ENCODE measurements around the gene PCDHGA5.
"Not testable (repeated sequence)": the region's sequence is repeated elsewhere in the genome, so short reads cannot be mapped to it uniquely, and the experiment has no call there.

PCDHGA5 gene

GRCh38 chr5:141363952-141364660 is at the start of gene PCDHGA5:
Gene PCDHGA5 (plus strand): TSS chr5:141364162. CDS start chr5:141364331, 169 bp downstream.
- TF ChIP-seq HDGF (IDR thresholded peaks at IDR 0.05; ENCODE audit: borderline replicate concordance) = no peak
- no peak for TF ChIP-seq BHLHE40 (IDR thresholded peaks at IDR 0.05; ENCODE audit: borderline replicate concordance)
- no peak for TF ChIP-seq L3MBTL2 (conservative IDR thresholded peaks at IDR 0.05)
- no peak for TF ChIP-seq FOXK2 (IDR thresholded peaks at IDR 0.05)
- DNase-seq (ENCODE audit: extremely low spot score) = no peak
- ChIA-PET CTCF (interaction anchor here (0.6 kb wide), 1 partner anchor 44 kb away, joined by 3 read pairs; no protein-coding TSS in a partner anchor), POLR2A (no interaction called here)

- DNase-seq (ENCODE audit: extremely low spot score); POLR2A ChIA-PET; CTCF ChIA-PET: not testable (repeated sequence)
Observed at GRCh38 chr5:141316963-141317362, 47.0 kb upstream of the PCDHGA5 start.

GRCh38 chr5:141319202-141319601 is 44.8 kb upstream of the PCDHGA5 start:
- CTCF ChIA-PET = interaction anchor here (1.3 to 1.7 kb wide), 2 partner anchors 85 to 273 kb away, joined by 5 to 6 read pairs; no protein-coding TSS in a partner anchor
- no peak for TF ChIP-seq ZNF384 (IDR thresholded peaks at IDR 0.05)
- no peak for TF ChIP-seq SUZ12 (IDR thresholded peaks at IDR 0.05)
- no peak for TF ChIP-seq SP1 (IDR thresholded peaks at IDR 0.05)
- no peak for TF ChIP-seq PKNOX1 (IDR thresholded peaks at IDR 0.05)
- no peak for TF ChIP-seq CTBP1 (IDR thresholded peaks at IDR 0.05; ENCODE audit: borderline replicate concordance)
- TF ChIP-seq LEF1 (IDR thresholded peaks at IDR 0.05; ENCODE audit: borderline replicate concordance) = no peak
- no peak for TF ChIP-seq L3MBTL2 (conservative IDR thresholded peaks at IDR 0.05)
- TF ChIP-seq HDGF (IDR thresholded peaks at IDR 0.05; ENCODE audit: borderline replicate concordance) = no peak
- TF ChIP-seq ELF4 (IDR thresholded peaks at IDR 0.05) = no peak
- no peak for TF ChIP-seq BHLHE40 (IDR thresholded peaks at IDR 0.05; ENCODE audit: borderline replicate concordance)
- TF ChIP-seq FOXA1 (IDR thresholded peaks at IDR 0.05) = no peak
- TF ChIP-seq NFRKB (IDR thresholded peaks at IDR 0.05) = no peak
- TF ChIP-seq ARNT (IDR thresholded peaks at IDR 0.05) = no peak
- no peak for TF ChIP-seq FOXM1 (IDR thresholded peaks at IDR 0.05; ENCODE audit: borderline replicate concordance)
- no peak for TF ChIP-seq FOXK2 (IDR thresholded peaks at IDR 0.05)
- TF ChIP-seq TARDBP (IDR thresholded peaks at IDR 0.05) = no peak
- POLR2A ChIA-PET = interaction anchor here (2.9 kb wide), 1 partner anchor 15 kb away, joined by 10 read pairs; no protein-coding TSS in a partner anchor
- DNase-seq (ENCODE audit: extremely low spot score) = no peak

GRCh38 chr5:141319699-141320098 is 44.3 kb upstream of the PCDHGA5 start:
- TF ChIP-seq SP1 (IDR thresholded peaks at IDR 0.05) (no peak), FOXK2 (IDR thresholded peaks at IDR 0.05) (no peak), HDGF (IDR thresholded peaks at IDR 0.05; ENCODE audit: borderline replicate concordance) (no peak), ARNT (IDR thresholded peaks at IDR 0.05) (no peak), NFRKB (IDR thresholded peaks at IDR 0.05) (no peak), FOXA1 (IDR thresholded peaks at IDR 0.05) (no peak), TARDBP (IDR thresholded peaks at IDR 0.05) (no peak), SUZ12 (IDR thresholded peaks at IDR 0.05) (no peak), LEF1 (IDR thresholded peaks at IDR 0.05; ENCODE audit: borderline replicate concordance) (no peak), PKNOX1 (IDR thresholded peaks at IDR 0.05) (no peak), FOXM1 (IDR thresholded peaks at IDR 0.05; ENCODE audit: borderline replicate concordance) (no peak), ZNF384 (IDR thresholded peaks at IDR 0.05) (no peak)
- DNase-seq (ENCODE audit: extremely low spot score) = no peak
- ChIA-PET CTCF (interaction anchor here (0.7 to 1.7 kb wide), 8 partner anchors 10 to 273 kb away, joined by 3 to 14 read pairs (median 5); partner anchors contain the start of genes PCDHGA1, PCDHGA10 and PCDHGA5), POLR2A (interaction anchor here (0.7 to 2.9 kb wide), 11 partner anchors 8 to 202 kb away, joined by 3 to 14 read pairs (median 4); partner anchors contain the start of genes PCDHB11, PCDHB15, PCDHGA1 and PCDHGA2)

GRCh38 chr5:141320225-141321169 is 43.5 kb upstream of the PCDHGA5 start, which contains the start of gene TAF7:
Gene TAF7 (minus strand): TSS chr5:141320784. CDS start chr5:141320044, 740 bp downstream.
- POLR2A ChIA-PET = interaction anchor here (0.6 to 2.9 kb wide), 21 partner anchors 8 to 602 kb away, joined by 3 to 14 read pairs (median 4); partner anchors contain the start of genes HDAC3, PCDHB11, PCDHB15 and PCDHGA1
- TF ChIP-seq ARNT (IDR thresholded peaks at IDR 0.05) (no peak), CTBP1 (IDR thresholded peaks at IDR 0.05; ENCODE audit: borderline replicate concordance) (no peak), FOXK2 (IDR thresholded peaks at IDR 0.05) (no peak), BHLHE40 (IDR thresholded peaks at IDR 0.05; ENCODE audit: borderline replicate concordance) (no peak), FOXM1 (IDR thresholded peaks at IDR 0.05; ENCODE audit: borderline replicate concordance) (no peak), LEF1 (IDR thresholded peaks at IDR 0.05; ENCODE audit: borderline replicate concordance) (no peak), SUZ12 (IDR thresholded peaks at IDR 0.05) (no peak), L3MBTL2 (conservative IDR thresholded peaks at IDR 0.05) (peak; percentile 92), PKNOX1 (IDR thresholded peaks at IDR 0.05) (peak; percentile 99), FOXA1 (IDR thresholded peaks at IDR 0.05) (no peak), NFRKB (IDR thresholded peaks at IDR 0.05) (peak; percentile 57; the same call in 1 of the 2 replicates), ZNF384 (IDR thresholded peaks at IDR 0.05) (no peak), HDGF (IDR thresholded peaks at IDR 0.05; ENCODE audit: borderline replicate concordance) (no peak), ELF4 (IDR thresholded peaks at IDR 0.05) (peak; percentile 80), SP1 (IDR thresholded peaks at IDR 0.05) (no peak), TARDBP (IDR thresholded peaks at IDR 0.05) (no peak)
- CTCF ChIA-PET = interaction anchor here (0.5 to 1.7 kb wide), 11 partner anchors 10 to 272 kb away, joined by 3 to 14 read pairs (median 5); partner anchors contain the start of genes PCDHGA1, PCDHGA10 and PCDHGA5
- peak; percentile 92 for DNase-seq (ENCODE audit: extremely low spot score)

Measured in HEK293T (cell line).